Effector CD4-positive, alpha-beta T cell (primary cell): Measurements from ENCODE around the gene TBC1D30.

Experiments used
- DNase-seq: peaks from one replicate; pipeline ENCODE4 v3.0.0-alpha.2; 2020

Gene TBC1D30

GRCh38 chr12:64864319-64864718, 39.9 kb downstream of the TBC1D30 start:
- DNase-seq: no peak

- no peak for DNase-seq
These were observed 50.7 kb downstream of the TBC1D30 start for GRCh38 chr12:64875186-64875585.

- DNase-seq: no peak
These were observed 52.1 kb downstream of the TBC1D30 start for GRCh38 chr12:64876388-64877071.

GRCh38 chr12:64877363-64878004, 53.0 kb downstream of the TBC1D30 start:
- DNase-seq: no peak

- no peak for DNase-seq
These were observed 58.2 kb downstream of the TBC1D30 start for GRCh38 chr12:64882687-64883086.

GRCh38 chr12:64883264-64884163, 59.1 kb downstream of the TBC1D30 start:
- DNase-seq: no peak

GRCh38 chr12:64884164-64884542, 59.7 kb downstream of the TBC1D30 start:
- DNase-seq: no peak

GRCh38 chr12:64884728-64885127, 60.3 kb downstream of the TBC1D30 start:
- no peak for DNase-seq

- DNase-seq: no peak
These were observed 65.2 kb downstream of the TBC1D30 start for GRCh38 chr12:64889434-64890216.

- DNase-seq: no peak
These were observed 66.5 kb downstream of the TBC1D30 start for GRCh38 chr12:64890873-64891468.

GRCh38 chr12:64891629-64892028, 67.2 kb downstream of the TBC1D30 start:
- no peak for DNase-seq

- no peak for DNase-seq
These were observed 68.1 kb downstream of the TBC1D30 start for GRCh38 chr12:64892561-64892960.

- no peak for DNase-seq
These were observed 69.5 kb downstream of the TBC1D30 start for GRCh38 chr12:64893961-64894360.

- no peak for DNase-seq
These were observed 70.5 kb downstream of the TBC1D30 start for GRCh38 chr12:64894827-64895475.

GRCh38 chr12:64895526-64895925, 71.1 kb downstream of the TBC1D30 start:
- no peak for DNase-seq

- no peak for DNase-seq
These were observed 76.1 kb downstream of the TBC1D30 start for GRCh38 chr12:64900540-64900939.

- DNase-seq: no peak
These were observed 79.2 kb downstream of the TBC1D30 start for GRCh38 chr12:64903479-64904152.

GRCh38 chr12:64907097-64907496, 82.7 kb downstream of the TBC1D30 start:
- DNase-seq: no peak

- no peak for DNase-seq
These were observed 84.7 kb downstream of the TBC1D30 start for GRCh38 chr12:64909124-64909523.

GRCh38 chr12:64911081-64911480, 86.6 kb downstream of the TBC1D30 start:
- no peak for DNase-seq

- no peak for DNase-seq
These were observed 87.5 kb downstream of the TBC1D30 start for GRCh38 chr12:64911912-64912311.
